Fibroblast of villous mesenchyme (primary cell): ENCODE data around the gene SERPINI1. TPM values are rescaled to one million over a fixed set of nuclear protein-coding genes. Genes with fewer than 3 reads are reported as not detected.

ENCODE experiments used
- DNase-seq: peaks from one replicate; pipeline ENCODE4 v3.0.0-alpha.2; 2010; ENCODE audit warnings: low read depth
- H3K4me3 ChIP-seq: 2 replicates; pipeline ENCODE4 v1.5.1; 2011; ENCODE audit warnings: low read depth, mild to moderate bottlenecking, low read length
- total RNA-seq: library from RNA; depleted of rRNA; stranded (reverse); fragments of >200 nt; gene quantifications from 2 replicates; pipeline ENCODE4 v1.2.3, GENCODE V29; 2012
- TF ChIP-seq, protein P1 (sequence below): IDR thresholded peaks from 2 replicates; pipeline ENCODE4 v1.5.1; 2012; ENCODE audit warnings: low read depth, mild to moderate bottlenecking, low read length; ENCODE audit not compliant: insufficient read depth

Gene SERPINI1
- total RNA-seq, 1 donor = 2.2 TPM

DNA sequence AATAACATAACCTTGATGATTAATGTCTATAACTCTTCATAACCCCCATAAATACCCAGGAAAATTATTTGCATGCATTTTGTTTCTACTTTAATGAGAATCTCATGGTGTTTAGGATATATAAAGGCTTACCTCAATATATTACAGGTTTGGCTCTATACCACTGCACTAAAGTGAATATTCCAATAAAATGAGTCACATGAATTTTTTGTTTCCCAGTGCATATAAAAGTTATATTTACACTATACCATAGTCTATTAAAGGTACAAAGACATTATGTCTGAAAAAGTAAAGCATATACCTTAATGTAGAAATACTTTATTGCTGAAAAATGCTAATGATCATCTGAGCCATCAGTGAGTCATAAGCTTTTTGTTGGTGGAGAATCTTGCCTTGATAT is 74.7 kb downstream of the SERPINI1 start:
- no peak for DNase-seq
- H3K4me3 ChIP-seq = no peak overlapping the region
- TF ChIP-seq, protein P1, sequence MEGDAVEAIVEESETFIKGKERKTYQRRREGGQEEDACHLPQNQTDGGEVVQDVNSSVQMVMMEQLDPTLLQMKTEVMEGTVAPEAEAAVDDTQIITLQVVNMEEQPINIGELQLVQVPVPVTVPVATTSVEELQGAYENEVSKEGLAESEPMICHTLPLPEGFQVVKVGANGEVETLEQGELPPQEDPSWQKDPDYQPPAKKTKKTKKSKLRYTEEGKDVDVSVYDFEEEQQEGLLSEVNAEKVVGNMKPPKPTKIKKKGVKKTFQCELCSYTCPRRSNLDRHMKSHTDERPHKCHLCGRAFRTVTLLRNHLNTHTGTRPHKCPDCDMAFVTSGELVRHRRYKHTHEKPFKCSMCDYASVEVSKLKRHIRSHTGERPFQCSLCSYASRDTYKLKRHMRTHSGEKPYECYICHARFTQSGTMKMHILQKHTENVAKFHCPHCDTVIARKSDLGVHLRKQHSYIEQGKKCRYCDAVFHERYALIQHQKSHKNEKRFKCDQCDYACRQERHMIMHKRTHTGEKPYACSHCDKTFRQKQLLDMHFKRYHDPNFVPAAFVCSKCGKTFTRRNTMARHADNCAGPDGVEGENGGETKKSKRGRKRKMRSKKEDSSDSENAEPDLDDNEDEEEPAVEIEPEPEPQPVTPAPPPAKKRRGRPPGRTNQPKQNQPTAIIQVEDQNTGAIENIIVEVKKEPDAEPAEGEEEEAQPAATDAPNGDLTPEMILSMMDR = no peak

DNA sequence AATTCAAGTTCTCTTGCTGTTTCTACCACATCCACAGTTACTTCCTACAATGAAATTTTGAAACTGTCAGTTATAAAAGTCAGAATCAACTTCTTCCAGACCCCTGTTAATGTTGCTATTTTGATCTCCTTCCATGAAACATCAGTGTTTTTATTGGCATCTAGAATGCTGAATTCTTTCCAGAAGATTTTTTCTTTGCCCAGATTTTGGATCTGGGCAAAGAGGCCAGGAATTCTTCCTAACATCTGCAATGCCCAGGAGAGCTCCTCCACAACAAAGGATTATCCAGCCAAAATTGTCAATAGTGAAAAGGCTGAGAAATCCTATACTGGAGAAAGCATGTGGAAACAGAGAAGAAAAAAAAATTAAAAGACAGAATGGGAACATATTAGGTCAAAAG is 75.5 kb downstream of the SERPINI1 start:
- H3K4me3 ChIP-seq = no peak overlapping the region
- no peak for DNase-seq
- TF ChIP-seq, protein P1 = no peak

DNA sequence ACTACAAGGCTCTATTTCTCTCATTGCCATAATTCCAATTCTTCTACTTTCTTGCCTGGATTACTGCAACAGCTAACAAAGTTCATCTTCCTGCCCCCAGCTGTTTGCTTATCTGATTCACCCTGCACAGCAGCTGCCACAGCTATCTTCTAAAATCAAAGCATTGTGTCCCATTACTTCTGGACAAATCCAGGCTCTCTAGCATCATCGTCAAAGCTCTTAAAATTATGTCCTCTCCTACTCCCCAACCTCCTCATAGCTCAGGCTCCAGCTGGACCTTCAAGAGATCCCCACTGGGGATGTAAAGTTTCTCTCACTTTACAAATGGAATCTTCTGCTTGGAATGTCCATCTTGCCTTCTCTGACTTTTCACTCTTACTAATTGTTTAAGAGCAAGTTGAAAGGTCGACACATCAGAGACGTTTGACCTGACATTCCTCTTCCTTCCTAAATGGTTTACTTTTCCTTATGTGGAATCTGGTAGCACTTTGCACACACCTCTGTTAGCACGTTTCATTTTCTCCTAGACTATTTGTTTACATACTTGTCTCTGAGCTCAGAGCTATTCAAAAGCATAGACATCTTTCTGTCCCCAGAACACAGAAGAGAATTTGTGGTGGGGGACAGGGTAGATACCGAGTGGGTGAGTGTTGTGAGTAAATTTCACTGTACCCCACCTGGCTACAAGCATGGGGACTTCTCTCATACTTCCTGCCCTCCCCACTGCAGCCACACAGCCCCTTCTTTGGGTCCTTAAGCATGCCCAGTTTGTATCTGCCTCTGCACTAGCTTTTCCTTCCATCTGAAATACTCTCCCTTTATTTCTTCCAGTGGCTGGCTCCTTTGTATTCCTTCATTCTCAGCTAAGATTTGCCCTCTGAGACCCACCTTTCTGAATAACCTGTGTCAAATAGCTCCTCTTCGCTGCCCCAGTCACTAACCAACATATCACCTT is 77.9 kb downstream of the SERPINI1 start:
- TF ChIP-seq, protein P1 = no peak
- no peak overlapping the region for H3K4me3 ChIP-seq
- no peak for DNase-seq

DNA sequence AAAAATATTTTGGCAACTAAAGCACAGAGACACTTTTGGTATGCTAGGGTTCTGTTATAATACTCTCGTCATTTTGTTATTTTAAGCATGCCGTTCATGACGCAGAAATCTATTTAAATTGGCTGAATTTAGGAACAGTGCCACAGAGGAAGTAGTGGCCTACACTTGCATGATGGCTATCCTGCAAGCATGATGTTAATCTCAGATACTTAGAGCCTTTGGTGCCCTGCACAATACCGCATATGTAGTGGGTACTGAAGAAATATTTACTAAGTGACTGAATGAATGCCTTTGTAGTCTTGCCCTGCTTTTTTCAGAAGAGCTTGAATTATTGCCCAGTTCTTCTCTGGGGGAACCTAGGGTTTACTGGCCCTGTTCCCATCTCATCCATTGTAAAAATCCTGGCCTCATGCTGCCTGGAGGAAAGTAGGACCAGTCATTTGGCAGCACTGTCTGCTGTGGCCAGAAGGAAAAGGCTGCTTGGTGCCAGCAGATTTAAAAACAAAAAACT is 79.0 kb downstream of the SERPINI1 start:
- DNase-seq = no peak
- H3K4me3 ChIP-seq = no peak overlapping the region
- TF ChIP-seq, protein P1 = no peak

DNA sequence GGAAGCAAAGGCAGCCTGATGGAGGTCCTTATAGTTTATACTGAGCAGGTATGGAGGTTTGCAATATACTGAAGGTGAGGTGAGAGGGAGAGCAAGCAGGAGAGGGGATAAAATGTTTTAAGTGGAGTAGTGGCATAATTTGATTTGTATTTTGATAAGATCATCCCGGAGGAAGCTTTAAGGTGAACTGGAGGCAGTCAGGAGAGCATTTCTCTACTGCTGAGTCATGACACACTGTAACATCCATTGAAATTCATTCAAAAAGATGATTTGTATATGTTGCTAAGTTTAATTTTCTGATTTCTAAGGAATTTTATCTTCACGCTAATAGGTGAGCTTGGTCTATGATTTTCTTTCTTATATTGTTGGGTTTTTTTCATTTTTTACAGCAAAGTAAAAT is 81.4 kb downstream of the SERPINI1 start:
- H3K4me3 ChIP-seq = no peak overlapping the region
- TF ChIP-seq, protein P1 = no peak
- no peak for DNase-seq

DNA sequence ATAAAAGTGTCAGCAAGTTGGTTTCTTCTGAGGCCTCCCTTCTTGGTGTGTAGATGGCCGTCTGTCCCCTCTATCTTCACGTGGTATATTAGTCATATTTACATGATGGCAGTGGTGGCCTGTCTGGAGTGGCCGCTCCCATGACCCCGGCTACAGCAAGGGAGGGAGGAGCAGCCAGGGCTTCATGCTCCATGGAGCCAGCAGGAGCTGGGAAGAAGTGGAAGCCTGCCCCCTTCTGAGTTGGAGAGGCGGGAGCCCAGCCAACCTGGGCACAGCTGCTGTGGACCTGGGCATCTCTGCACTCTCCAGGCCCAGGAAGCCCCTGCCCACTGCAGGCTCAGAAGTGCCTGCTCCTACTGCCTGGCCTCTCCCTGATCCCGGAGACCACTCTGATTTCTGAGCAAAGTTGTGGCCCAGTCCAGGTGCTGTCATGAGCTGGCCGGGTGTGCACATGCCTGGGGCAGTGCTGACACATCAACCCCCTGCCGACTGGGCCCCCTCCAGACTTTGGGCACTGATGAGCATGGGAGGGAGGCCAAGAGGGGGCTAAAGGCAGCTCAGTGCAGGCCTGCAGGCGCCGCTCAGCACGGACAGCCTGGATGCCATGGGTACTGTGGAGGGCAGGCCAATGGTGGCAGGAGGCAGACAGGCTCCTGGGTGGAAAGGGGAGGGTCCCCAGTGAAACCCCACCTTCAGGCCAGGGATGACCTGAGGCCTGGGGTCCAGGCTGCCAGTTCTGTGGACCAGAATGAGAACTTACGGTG is 84.8 kb downstream of the SERPINI1 start:
- no peak for DNase-seq
- TF ChIP-seq, protein P1 = no peak

More for the DNA sequence above, 84.8 kb downstream of the SERPINI1 start:
- H3K4me3 ChIP-seq = no peak overlapping the region
